Activated CD8-positive, alpha-beta memory T cell treated with anti-CD3 and anti-CD28 coated beads, Interleukin-2, amount 50 U/mL, for 24 hours (primary cell): ENCODE data around the gene IL22RA1.

Experiments used
- DNase-seq: peaks from one replicate; pipeline ENCODE4 v3.0.0-alpha.2; 2020; ENCODE audit errors: extremely low read depth

IL22RA1 gene

GRCh38 chr1:24114753-24115152 is 28.2 kb downstream of the IL22RA1 start:
- no peak for DNase-seq

DNA sequence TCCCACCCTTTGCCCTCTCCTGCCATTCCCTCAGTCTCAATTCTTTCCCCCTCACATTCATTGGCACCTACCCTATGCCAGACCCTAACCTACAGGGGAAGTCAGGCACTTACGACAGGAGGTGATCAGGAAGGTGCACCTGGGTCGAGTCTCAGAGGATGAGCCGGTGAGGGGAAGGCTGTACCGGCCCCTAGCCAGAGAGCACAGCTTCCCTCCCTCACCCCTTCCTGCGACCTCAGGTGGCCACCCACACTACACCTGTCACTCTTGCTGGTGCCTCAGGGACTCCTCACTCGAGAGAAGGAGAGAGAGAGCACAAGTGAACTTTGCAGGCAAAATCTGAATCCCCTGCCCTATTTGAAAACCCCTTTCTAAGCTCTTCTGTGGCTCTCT is 29.3 kb downstream of the IL22RA1 start:
- DNase-seq, result no peak

DNA sequence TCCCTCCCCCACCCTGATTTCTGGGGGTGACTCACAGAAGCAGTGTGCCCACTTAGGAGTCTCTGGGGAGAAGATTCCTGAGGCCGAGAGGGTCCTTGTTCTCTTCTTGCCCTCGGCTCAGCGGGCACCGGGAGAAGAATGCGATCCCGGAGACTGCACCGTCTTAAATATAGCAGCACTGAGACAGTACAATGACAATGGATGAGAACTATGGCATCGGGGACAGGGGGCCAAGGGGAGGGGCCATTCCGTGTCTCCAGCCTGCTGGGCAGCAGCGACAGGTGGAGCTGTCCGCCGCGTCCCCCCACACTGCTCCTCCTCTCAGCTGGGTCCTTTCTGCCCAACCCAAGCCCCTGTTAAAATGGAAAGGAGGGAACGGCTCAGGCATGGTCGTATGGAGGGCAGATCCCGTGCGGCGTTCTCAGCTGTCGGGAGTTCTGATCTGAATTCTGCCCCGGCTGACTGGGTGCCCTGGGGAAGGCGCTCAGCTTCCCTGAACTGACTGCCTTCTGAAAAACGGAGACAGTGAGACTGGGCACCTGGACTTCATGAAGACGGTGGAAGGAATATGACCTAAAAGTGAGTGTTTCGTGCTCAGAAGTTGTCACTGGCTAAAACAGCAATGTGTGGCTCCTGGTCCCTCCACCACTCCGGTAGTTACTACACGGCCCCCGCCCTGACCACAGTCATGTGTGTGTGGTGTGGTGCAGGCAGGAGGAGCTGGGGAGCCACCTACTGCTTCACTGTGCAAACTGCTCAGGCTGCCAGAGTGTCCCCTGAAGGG is 30.8 kb downstream of the IL22RA1 start, which contains the start of gene MYOM3:
MYOM3 (minus strand) TSS at position 140 of the 784 bp plus-strand sequence. CDS start 3,499 bp downstream, outside the sequence.
- peak; percentile 20 for DNase-seq

DNA sequence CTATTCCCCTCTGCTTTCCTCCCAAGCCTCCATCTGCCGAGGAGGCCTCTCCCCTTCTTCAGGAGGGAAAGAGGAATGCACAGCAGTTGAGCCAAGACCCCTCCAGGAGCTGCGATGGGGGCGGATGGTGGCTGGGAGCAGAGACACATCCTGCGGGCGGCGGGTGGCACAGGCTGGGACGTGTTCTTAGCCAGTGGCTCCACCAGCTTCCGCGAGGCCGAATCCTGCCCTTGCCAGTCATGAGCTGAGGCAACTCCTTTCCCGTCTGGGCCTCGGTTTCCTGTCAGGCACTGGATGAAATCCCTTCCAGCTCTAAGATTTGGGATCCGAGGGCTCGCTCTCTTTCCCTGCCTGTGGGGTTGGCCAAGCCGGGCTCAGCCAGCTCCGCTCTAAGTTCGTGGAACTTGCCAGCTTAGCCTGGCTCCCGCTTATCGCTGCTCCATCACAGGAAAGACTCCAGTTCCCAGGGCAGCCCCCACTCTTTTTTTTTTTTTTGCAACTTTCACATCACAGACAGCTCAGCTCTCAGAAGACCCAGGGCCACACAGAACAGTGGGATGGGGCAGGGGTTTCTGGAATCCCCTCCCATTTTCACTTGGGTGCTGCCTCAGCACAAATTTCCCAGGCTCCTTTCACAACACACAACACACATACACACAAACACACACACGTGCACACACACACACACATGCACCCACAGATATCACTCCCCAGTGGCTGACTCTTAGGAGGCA is 31.5 kb downstream of the IL22RA1 start:
- no peak for DNase-seq

DNA sequence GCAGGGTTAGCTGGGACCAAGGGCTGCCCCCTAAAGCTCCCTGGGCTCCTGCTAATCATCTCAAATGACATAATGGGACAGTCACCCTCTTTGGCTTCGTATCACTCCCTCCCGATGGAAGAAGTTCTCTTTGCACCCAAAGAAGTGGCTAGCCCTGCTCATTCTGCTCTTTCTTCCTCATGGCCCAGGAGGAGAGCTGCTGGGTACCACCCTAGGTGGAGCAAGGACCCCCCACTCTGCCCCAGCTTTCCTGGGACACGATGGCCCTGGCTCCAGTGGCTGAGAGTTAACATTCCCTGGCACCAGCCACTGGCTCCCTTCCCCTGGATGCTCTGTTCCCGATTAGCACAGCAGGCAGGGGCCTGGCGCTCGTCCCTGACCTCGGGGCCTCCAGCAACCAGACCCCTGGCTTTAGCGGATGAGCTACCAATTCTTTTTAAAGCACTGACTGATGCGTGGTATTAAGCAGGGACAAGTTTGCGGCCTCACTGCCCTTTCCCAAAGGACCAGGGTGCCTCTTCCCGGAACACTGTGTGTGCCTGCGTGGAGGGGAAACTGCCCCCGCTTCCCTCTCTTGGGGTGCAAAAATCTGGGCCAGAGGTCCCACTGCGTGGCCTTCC is 32.2 kb downstream of the IL22RA1 start:
- no peak for DNase-seq

DNA sequence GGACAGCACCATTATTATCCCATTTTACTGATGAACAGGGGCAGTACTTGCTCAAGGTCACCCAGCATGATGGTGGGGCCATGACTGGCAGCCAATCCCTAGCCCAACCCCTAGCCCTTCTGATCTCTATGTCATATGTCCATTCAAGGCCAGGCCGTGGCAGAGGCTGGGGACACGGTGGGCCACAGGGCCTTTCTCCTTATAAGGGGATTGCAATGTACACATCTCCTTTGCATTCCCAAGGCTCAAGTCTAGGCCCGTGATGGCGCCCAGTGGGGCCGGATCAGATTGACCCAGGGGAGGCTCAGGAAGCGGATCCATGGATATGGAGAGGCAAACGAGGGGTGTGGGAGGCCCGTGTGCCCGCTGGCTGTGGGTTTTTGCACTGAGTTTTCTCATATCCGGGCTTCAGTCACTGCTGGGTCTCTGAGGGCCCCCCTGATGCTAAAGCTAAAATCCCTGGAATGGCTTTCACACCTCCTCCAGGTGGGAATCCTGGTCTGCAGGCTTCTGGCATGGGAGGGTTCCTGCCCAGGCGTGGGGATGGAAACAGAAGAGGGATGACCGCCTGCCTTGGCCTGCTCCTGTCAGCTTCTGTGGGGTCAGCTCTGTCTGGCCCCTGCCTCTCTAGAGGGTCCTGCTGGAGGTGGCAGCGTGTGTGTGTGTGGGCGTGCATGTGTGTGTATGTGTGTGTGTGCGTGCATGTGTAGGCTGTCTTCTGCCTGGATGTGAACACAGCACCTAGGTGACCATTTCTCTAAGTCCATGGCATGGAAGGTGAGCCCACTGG is 33.1 kb downstream of the IL22RA1 start:
- DNase-seq, result no peak

GRCh38 chr1:24109166-24109483 is 33.8 kb downstream of the IL22RA1 start:
- DNase-seq, result no peak

DNA sequence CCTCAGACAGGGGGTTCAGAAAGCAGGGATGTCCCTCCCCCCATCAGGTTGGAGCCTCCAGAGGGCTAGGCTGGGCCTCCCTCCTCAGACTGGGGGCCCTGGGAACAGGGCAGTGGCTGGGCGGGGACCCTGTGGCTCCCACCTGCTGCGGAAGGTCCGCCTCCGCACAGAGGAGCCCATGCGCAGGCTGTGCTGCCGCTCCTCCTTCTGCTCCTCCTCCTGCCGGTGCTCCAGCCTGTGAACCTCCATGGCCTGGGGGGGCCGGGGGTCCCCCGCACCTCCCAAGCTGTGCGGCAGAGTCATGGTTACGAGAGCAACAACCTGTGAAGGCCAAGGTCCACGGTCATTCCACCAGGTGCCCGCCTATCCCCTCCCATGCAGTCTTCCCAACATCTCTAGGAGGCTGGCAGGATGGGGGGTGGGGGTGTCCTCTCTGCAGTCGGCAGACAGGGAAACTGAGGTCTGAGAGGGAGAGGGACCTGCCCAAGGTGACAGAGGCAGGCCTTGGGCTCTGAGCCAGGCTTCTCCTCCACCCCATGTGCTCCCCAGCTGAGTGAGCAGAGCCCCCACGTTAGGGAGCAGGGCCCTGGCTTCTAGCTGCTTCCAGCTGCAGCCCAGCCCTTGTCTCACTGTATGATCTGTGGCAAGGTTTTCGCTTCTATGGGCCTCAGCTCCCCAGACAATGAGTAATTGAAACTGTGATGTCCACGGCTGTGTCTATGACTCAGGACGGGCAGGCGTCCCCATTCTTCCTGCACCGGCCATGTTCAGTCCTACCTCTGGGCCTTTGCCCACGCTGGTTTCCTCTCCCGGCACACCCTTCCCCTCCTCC is 34.4 kb downstream of the IL22RA1 start:
- no peak for DNase-seq

GRCh38 chr1:24107462-24108138 is 35.3 kb downstream of the IL22RA1 start:
- no peak for DNase-seq

GRCh38 chr1:24105368-24106160 is 37.4 kb downstream of the IL22RA1 start:
- no peak for DNase-seq

DNA sequence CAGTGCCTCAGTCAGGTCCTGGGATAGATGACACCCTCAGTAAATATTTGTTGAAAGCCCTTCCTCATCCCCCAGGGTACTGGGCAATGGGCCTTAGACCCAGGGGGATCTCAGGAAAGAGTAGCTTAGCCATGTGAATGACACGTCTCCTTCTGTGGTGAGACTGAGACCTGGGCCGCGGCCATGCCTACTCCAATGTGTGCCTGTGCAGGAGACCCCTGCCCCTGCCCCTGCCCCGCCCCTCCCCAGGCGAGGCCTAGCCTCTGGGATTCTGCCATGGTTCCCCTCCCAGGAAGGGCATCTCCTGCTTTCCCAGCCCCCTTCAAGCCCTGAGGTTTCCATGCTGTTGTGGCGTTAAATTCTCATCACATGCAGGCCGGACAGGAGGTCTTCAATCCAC is 38.1 kb downstream of the IL22RA1 start:
- no peak for DNase-seq

- no peak for DNase-seq
These were observed 39.1 kb downstream of the IL22RA1 start for GRCh38 chr1:24103879-24104278.

DNA sequence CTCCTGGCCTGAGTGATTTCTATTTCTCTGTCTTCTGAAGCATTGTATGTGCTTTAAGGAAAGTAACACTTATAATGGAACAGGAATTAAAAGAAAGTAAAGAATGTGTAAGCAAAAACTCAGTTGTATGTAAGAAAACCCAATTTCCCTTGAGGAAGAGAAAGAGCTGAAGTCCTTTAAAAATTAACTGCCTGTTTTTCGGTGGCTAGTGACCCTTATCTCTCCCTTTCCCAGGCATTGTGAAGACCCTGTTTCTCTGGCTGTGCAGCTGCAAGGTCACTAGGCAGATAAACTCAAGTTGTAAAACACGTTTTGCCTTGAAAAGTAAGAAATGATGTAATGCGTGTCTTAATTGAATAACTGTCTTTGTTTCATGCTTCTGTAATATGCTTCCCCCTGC is 39.5 kb downstream of the IL22RA1 start:
- no peak for DNase-seq

DNA sequence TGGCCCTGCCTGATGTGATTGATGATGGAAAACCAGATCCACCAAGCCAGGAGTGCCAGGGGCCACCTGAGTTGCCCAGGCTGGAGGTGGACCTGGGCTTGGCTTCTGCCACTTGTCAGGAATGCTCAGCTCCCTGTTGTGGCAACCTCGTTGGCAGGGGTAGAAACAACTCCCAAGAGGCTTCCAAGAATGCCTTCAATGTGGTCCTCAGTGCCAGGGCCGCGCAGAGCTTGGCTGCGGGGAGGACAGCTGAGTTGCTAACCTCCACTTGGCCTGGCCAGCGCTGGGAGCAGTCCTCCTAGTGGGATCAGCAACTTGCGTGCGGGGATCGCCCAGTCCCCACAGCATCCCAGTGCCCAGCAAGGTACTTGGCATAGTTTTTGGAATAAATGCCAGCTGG is 40.0 kb downstream of the IL22RA1 start:
- DNase-seq, result no peak

DNA sequence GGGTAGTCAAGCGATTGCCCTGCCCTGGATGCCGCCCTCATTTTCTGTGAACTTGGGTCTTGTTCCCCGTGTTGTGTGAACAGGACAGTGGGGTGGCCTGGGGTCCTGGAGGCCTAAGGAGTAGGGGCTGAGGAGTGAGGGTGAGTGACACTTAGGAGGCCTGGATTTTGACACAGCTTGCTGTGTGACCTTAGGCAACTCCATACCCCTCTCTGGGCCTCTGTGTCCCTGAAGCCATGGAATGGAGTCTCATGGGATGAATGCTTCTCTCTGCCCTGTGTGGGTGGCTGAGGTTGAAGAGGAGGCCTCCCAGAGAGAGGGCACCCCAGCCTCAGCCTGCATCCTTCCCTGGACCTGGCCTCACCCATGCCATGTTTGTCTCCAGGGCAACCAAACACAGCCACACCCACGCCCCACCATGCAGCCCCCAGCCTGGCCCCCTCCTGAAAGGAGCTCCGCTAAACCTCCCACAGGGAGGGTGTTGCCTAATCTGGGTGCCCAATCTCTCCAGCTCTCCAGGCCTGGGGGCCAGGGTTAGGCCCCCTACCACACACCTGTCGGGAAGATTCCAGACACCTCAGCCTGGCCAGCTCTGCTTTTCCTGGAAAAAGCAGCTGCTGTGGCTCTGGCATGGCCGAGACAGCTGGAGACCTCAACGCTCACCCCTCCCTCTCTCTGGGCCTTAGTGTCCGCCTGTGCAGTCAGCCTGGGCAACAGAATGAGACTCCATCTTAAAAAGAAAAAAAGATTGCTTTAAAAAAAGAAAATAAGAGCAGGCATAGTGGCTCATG is 40.9 kb downstream of the IL22RA1 start:
- DNase-seq, result no peak

DNA sequence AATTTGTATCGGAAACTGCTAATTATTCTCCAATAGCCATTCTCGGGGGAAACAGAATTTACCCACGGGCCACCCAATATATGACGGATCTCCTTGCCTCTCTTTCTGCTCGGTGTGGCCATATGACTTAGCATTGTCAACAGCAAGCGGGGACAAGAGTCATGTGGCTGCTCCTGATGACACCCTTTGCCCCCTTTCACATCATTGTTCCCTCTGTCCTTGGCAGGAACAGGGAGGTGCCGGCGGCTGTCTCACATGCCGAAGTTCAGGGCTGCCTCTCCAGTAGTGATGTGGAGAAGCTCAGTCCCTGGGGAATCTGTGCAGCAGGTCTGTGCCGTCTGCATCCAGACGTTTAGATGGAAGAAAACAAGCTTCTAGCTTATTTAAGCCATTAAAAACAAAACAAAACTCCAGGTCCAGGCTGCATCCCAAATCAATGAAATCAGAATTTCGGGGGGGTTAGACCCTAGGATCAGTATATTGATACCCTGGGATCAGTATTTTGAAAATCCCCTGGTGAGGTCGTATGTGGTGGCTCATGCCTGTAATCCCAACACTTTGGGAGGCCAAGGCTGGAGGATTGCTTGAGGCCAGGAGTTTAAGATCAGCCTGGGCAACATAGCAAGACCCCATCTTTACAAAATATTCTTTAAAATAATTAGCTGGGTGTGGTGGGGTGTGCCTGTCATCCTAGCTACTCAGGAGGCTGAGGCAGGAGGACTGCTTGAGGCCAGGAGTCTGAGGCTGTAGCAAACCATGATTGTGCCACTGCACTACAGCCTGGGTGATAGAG is 41.8 kb downstream of the IL22RA1 start:
- DNase-seq, result no peak

GRCh38 chr1:24098943-24099638 is 43.8 kb downstream of the IL22RA1 start:
- no peak for DNase-seq

GRCh38 chr1:24098102-24098501 is 44.8 kb downstream of the IL22RA1 start:
- DNase-seq, result no peak
